Ramos (cell line): Measurements from ENCODE around the gene KANSL1L.
"Not testable (repeated sequence)": the region's sequence is repeated elsewhere in the genome, so short reads cannot be mapped to it uniquely, and the experiment has no call there.

Source experiments
- in situ Hi-C: fragments of 300-500 bp; cut with MboI; formaldehyde crosslinking; loops from one replicate; pipeline ENCODE4 v1.14.3; 2022; ENCODE audit warnings: low sequenced_read_pairs; ENCODE audit not compliant: unreplicated experiment

KANSL1L gene

DNA sequence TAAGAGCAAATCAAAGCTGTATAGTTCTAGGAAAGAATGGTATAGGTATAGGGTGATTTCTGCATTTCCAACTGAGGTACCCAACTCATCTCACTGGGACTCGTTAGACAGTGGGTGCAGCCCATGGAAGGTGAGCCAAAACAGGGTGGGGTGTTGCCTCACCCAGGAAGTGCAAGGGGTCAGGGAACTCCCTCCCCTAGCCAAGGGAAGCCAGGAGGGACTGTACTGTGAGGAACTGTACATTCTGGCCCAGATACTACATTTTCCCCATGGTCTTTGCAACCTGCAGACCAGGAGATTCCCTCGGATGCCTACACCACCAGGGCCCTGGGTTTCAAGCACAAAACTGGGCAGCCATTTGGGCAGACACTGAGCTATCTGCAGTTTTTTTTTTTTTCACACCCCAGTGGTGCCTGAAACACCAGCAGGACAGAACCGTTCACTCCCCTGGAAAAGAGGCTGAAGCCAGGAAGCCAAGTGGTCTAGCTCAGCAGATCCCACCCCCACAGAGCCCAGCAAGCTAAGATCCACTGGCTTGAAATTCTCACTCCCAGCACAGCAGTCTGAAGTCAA, 9.9 kb upstream of the KANSL1L start:
- in situ Hi-C loops: not testable (repeated sequence)

DNA sequence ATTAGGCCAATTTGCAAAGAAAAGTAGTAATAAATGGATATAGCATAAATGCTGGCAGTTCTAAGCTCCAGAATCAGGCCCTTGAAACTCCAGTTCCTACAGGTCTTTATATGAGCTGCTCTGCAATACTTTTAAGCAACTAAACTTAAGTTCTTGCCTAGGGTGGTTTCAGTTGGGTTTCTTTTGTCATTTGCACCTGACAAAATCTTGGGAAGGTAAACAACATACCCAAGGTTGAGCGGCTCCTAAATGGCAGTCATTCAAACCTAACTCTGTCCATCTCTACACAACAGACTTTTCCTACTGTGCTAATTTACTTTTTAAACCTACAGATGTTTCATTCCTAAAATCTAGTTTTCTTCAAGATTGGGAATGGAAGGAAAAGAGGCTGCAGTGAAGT, 9.3 kb upstream of the KANSL1L start:
- in situ Hi-C loops: no loop called here

GRCh38 chr2:210179351-210179990, 8.3 kb upstream of the KANSL1L start:
- in situ Hi-C loops: no loop called here

DNA sequence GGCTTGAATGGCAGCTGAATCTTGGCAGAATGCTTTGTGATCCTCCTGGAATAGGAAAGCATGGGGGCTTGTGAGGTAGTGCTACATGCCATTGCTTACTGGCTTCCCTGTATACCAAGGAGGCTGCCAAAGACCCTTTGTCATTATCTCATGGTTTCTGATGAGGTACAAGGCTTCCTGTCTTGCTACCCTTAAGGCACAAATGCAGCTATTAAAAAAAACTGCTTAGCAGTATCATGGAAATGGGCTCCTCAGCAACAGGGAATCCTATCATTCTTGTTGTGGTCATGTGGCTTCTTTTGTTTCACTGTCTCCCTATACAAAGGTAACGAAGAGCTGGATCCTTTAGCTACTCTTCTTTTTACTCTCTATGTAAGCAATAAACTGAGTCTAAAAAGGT, 6.6 kb upstream of the KANSL1L start:
- in situ Hi-C loops: no loop called here

DNA sequence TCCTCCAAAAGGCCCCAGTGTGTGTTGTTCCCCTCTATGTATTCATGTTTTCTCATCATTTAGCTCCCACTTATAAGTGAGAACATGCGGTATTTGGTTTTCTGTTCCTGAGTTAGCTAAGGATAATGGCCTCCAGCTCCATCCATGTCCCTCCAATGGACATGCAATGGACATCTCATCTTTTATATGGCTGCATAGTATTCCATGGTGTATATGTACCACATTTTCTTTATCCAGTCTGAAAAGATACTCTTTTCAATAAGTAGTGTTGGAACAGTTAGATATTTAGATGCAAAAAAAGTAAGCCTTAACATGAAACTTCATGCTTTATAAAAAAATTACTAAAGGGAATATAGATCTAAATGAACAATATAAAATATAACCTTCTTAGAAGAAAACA, 5.9 kb upstream of the KANSL1L start:
- in situ Hi-C loops: not testable (repeated sequence)

DNA sequence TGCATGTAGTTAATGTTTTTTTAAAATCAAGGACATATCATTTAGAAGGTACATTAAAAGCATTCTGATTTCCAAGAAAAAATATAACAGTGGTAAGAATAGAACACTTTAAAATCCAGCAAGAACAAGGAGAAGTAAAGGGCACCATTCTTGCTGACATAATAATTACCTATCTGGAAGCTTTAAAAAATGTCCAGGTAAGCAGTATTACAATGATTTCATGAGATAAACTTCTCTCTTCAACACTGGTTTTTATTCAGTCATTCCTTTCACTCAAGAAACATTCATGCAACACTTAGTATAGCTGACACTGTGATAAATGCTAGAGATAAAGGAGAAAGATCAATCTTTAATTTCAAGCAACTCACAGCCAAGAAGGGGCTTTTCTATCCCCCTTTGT, 2.9 kb upstream of the KANSL1L start:
- in situ Hi-C loops: no loop called here

GRCh38 chr2:210172219-210172575, 988 bp upstream of the KANSL1L start:
- in situ Hi-C loops: no loop called here

DNA sequence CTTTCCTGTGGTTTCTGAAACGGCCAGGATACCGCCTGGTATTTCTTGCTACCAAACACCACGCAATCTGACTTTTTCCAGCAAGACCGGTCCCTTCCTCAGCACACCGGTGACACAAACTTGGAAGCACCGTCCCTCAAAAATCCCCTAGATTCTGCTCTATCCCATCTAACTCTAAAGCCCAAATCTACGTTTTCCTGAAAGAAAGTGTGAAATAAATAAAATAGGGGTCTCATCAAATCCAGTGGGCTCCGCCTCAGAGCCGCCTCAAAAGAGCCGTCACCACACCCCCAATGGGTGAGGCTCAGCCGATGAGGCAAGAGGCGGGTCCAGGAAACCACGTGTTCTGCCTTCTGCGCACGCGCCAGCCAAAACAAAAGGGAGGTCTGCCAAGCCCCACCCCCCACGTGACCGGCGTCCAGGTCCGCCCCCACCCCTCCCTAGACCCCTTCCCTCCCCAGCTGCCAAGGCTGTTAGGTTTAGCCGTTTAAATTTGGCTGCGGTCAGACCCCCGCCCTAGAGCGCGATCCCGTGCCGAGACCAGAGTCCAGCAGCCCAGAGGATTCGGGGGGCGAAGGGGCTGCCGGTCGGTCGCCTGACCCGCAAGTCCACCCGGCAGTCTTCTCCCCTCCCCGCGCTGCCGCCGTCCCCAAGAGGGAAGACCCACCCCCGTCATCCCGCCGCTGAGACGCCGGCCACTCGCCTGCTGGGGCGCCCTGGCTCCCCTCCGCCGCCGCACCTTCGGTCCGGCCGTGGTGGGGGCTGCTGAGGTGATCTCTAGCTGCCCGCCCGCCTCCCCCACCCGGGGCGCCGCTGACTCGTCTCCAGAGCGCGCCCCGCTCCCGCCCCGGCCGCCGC, 534 bp downstream of the KANSL1L start:
- in situ Hi-C loops: no loop called here

- in situ Hi-C loops: no loop called here
These were observed 1.1 kb downstream of the KANSL1L start for GRCh38 chr2:210170196-210170445.

GRCh38 chr2:210169516-210170195, 1.6 kb downstream of the KANSL1L start:
- in situ Hi-C loops: no loop called here

DNA sequence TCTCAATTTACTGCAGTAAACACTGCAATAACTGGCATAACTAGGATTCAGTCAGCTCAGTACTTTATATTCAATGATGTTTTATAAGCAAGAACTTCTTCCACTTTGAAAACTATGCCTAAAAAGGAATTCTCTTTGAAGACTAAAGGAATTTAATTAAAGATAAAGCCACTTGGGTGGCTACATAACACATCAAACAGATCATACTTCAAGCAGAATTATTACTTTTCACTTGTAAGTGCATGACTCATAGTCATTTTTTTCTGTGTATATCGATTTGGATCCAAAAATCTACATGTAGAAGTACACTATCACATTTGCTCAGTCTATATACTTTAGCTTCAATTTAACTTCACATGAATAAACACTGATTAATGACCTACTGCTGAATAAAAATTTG, 4.0 kb downstream of the KANSL1L start:
- in situ Hi-C loops: no loop called here

- in situ Hi-C loops: no loop called here
These were observed 8.6 kb downstream of the KANSL1L start for GRCh38 chr2:210162466-210163124.

DNA sequence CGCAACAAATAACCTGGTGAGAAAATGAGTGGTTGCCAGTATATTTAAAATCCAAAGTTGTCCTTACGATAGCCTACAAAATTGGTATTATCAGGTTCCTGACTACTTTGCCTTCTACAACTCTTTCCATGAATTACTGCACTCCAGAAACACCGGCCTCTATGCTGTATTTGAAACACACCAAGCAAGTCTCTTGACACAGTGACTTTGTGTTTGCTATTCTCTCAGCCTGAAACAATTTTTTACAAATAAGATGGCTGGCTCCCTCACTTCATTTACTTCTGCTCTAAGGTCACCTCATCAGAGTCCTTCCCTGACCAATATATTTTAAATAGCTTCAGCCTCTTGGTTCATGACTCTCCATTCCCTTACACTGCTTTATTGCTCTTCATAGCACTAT, 12.2 kb downstream of the KANSL1L start:
- in situ Hi-C loops: no loop called here

DNA sequence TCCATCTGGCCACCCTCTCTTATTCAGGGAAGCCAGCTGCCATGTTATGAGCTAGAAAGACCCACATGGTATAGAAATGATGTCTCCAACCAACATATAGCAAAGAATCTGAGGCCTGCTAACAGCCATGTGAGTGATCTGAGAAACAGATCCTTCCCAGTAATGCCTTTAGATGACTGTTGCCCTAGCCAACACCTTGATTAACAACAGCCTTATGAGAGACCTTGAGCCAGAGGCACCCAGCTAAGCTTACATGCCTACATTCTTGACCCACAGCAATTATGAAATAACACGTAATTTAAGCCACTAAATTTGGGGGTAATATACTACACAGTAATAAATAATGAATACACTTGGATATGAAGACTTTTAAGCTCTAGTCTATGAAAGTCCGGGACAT, 13.0 kb downstream of the KANSL1L start:
- in situ Hi-C loops: no loop called here

- in situ Hi-C loops: no loop called here
These were observed 13.7 kb downstream of the KANSL1L start for GRCh38 chr2:210157526-210157925.

DNA sequence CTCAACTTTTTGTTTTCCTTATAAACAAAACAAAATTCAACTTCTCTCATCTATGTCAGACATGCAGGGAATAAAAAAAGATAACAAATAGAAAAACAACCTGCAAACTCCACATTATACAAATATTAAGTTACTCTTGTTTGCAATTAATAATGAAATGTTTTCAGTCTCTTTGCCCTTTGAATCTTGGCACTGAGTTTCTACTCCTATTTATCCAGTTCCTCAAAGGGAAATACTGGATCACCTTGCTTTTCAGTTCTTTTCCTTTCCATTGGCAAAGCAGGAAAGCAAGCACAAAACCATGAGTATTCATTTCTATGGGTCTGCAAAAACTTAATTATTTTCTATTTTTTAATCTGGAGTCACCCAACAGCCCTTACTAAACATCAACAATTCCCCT, 23.6 kb downstream of the KANSL1L start:
- in situ Hi-C loops: no loop called here

DNA sequence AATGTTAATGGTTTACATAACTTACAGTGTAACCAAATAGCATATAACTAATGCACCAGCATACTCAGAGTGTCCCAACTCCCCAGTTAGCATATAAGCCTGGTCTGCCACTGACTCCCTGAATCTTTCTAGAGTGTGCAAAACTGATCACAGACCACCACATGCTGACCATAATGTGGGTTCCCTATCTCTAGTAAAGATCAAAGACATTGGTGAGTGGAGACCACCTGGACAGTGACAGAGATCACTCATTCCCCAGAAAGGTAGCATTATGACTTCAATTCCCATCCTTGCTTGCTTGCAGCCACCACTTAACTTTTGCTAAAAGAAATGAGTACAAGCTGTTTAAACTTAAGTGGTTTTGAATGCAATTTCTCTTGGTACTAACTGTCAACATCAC, 39.0 kb downstream of the KANSL1L start:
- in situ Hi-C loops: no loop called here

DNA sequence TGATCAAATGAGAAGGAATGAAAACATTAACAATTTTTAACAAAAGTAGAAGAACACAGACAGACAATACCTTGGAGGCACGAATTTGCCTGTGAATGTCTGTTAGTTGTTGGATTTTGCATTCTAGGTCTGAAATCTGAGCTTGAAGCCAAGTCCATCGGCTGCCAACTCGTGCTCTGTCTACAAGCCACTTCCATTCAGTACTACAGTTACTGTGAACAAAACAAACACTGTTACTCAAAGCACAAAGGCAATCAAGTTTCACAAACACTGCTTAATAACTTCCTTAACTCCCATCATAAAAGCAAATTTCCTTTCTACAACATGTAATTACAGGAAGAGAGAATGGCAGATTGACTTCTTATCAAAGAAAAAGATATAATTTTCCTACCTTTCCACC, 42.2 kb downstream of the KANSL1L start:
- in situ Hi-C loops: no loop called here

GRCh38 chr2:210113614-210114235, 57.5 kb downstream of the KANSL1L start:
- in situ Hi-C loops: no loop called here

DNA sequence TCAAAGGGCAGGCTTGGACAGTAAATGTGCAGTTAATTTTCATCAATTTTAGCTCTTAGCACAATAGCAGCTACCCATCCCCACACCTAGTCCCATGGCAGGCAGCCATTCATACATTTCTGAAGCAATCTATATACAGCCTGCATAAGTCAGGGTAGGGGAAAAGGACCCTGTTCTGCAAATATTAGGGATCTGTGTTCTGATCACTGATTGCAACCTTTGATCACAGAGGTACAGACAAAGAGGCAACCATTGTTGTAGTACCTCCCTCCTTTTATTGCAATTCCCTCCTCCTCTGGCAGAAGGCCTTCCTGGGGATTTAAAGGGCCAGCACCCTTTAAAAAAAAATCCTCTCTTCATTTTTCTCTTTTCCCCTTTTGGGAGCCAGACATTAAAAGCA, 58.3 kb downstream of the KANSL1L start:
- in situ Hi-C loops: no loop called here
